OCI-LY3 (cell line): ENCODE data around the gene TBC1D5.

Source experiments
- EZH2phosphoT487 ChIP-seq: fragments of 200-600 bp; shearing (Covaris generic); IDR thresholded peaks from 2 replicates; pipeline ENCODE4 v1.6.1; 2018; ENCODE audit warnings: antibody characterized with exemption, mixed run types, low read depth
- TF ChIP-seq, protein P1 (sequence below): fragments of 200-600, 300-600 bp; sonication (generic); IDR thresholded peaks from 2 replicates; pipeline ENCODE4 v1.5.1; 2014; ENCODE audit warnings: antibody characterized with exemption, low read length, low read depth

DNA sequence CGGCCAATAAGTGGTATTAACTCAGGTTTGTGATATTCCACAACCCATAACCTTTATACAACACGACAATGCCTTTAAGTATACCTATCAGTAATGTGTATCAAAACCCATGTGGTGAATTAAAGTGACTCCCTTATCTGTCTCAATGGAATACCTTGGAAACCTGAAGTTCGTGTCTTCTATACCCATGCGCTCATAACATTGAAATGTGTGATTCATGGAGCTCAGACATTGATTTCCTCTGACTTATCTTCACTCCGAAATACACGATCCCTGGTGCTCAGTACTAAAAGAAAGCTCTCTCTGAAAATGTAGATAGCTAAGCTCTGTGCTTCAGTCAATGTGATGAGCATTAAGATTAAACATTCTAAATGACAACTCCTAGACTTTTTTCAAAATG is 140.3 kb downstream of the TBC1D5 start:
- TF ChIP-seq, protein P1, sequence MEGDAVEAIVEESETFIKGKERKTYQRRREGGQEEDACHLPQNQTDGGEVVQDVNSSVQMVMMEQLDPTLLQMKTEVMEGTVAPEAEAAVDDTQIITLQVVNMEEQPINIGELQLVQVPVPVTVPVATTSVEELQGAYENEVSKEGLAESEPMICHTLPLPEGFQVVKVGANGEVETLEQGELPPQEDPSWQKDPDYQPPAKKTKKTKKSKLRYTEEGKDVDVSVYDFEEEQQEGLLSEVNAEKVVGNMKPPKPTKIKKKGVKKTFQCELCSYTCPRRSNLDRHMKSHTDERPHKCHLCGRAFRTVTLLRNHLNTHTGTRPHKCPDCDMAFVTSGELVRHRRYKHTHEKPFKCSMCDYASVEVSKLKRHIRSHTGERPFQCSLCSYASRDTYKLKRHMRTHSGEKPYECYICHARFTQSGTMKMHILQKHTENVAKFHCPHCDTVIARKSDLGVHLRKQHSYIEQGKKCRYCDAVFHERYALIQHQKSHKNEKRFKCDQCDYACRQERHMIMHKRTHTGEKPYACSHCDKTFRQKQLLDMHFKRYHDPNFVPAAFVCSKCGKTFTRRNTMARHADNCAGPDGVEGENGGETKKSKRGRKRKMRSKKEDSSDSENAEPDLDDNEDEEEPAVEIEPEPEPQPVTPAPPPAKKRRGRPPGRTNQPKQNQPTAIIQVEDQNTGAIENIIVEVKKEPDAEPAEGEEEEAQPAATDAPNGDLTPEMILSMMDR, result no peak
- TF ChIP-seq EZH2phosphoT487, result no peak
